Measurements from ENCODE around the gene TMTC4.
"Not testable (repeated sequence)": the region's sequence is repeated elsewhere in the genome, so short reads cannot be mapped to it uniquely, and the experiment has no call there.

The TMTC4 gene, protein sequence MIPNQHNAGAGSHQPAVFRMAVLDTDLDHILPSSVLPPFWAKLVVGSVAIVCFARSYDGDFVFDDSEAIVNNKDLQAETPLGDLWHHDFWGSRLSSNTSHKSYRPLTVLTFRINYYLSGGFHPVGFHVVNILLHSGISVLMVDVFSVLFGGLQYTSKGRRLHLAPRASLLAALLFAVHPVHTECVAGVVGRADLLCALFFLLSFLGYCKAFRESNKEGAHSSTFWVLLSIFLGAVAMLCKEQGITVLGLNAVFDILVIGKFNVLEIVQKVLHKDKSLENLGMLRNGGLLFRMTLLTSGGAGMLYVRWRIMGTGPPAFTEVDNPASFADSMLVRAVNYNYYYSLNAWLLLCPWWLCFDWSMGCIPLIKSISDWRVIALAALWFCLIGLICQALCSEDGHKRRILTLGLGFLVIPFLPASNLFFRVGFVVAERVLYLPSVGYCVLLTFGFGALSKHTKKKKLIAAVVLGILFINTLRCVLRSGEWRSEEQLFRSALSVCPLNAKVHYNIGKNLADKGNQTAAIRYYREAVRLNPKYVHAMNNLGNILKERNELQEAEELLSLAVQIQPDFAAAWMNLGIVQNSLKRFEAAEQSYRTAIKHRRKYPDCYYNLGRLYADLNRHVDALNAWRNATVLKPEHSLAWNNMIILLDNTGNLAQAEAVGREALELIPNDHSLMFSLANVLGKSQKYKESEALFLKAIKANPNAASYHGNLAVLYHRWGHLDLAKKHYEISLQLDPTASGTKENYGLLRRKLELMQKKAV

GRCh38 chr13:100674572-100674871 lies at the start of gene TMTC4:
Gene TMTC4, minus strand, starts transcription at chr13:100674795. Its CDS starts 4,433 bp downstream, at chr13:100670362.
- no peak for DNase-seq (ENCODE audit: low read depth in 1 of 2, low spot score in 1 of 2)

GRCh38 chr13:100722517-100722916 lies 47.9 kb upstream of the TMTC4 start:
- no peak for DNase-seq (ENCODE audit: low read depth in 1 of 2, low spot score in 1 of 2)

- DNase-seq (ENCODE audit: low read depth in 1 of 2, low spot score in 1 of 2), result peak in 1 of 2 donors; percentile 3
Measured at GRCh38 chr13:100721885-100722512, 47.4 kb upstream of the TMTC4 start.

- no peak for DNase-seq (ENCODE audit: low read depth in 1 of 2, low spot score in 1 of 2)
Measured at GRCh38 chr13:100715604-100716003, 41.0 kb upstream of the TMTC4 start.

- DNase-seq (ENCODE audit: low read depth in 1 of 2, low spot score in 1 of 2), result no peak
Measured at GRCh38 chr13:100714478-100714877, 39.9 kb upstream of the TMTC4 start.

- DNase-seq (ENCODE audit: low read depth in 1 of 2, low spot score in 1 of 2), result no peak
Measured at GRCh38 chr13:100710176-100710575, 35.6 kb upstream of the TMTC4 start.

DNA sequence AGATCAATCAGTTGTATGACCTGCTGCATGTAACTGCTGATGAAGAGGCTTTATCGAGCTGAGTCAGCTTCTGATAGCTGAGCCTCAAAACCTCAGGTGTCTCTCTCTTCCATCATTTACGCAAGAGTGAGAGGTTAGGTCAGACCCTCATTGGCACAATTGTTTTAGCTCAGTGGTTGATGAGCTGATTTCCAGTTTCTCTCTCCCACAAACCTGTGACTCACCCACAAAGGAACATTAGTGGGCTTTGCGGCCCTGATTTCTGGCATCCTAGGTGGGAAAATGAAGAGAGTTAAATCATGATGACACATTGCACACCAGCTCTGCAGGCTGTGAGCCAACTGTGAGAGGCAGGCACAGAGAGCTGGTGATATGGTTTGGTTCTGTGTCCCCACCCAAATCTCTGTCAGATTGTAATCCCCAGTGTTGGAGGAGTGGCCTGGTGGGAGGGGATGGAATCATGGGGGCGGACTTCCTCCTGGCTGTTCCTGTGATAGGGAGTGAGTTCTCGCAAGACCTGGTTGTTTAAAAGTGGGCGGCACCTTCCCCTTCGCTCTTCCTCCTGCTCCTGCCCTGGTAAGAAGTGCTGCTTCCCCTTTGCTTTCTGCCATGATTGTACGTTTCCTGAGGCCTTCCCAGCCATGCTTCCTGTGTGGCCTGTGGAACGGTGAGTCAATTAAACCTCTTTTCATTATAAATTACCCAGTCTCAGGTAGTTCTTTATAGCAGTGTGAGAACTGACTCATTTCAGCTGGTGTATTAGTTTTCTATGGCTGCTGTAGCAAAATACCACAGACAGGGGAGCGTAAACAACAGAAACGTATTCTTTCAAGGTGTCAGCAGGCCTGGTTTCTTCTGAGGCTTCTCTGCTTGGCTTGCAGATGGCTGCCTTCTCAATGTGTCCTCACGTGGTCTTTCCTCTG lies 33.5 kb upstream of the TMTC4 start:
- no peak for DNase-seq (ENCODE audit: low read depth in 1 of 2, low spot score in 1 of 2)

- not testable (repeated sequence) for DNase-seq (ENCODE audit: low read depth in 1 of 2, low spot score in 1 of 2)
Measured at GRCh38 chr13:100698331-100698730, 23.7 kb upstream of the TMTC4 start.

DNA sequence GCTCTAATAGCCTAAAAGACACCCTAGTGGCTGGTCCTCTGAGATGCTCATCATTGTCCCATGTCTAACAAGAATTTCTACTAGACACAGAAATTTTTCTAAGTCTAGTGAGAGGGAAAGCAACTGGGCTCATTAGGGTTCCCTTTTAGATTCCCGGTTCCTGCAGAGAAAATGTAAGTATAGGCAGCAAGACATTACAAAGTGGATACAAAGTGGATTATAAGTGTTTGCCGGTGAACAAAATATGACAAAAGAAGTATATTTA lies 20.8 kb upstream of the TMTC4 start:
- DNase-seq (ENCODE audit: low read depth in 1 of 2, low spot score in 1 of 2), result no peak

DNA sequence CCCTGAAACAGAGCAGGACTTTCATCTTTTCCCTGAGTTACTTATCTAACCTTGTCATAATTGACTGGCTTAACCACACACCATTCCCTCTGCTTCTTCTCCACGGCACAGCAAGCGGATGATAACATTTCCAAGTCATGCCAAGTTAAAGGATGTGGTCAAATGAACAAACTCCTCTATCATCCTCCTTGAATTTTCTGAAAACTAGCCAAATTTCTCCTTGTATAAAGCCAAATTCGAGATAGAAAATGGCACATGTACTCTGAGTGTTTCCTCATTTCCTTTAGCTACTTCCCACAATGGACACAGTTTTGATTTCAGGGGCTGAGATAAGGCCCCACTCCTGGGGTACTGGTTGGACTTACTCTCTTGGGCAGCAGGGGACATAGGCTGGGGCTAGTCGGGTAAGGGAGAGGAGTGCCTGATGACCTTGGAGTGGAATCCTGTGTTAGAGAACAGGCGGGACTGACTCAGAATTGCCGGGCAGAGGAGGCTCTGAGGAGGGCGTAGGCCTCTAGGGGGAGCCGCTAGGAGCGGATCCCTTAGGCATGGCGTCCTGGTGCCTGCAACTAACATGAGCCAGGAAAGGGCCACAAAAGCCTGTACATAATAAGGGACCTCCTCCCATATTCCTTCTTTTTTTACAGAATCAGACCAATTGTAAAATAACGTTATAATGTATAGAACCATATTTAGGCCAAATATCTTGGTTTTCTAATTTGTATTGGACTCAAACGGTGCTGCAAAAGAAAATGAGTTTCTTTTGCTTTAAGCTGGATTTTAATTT lies 20.3 kb upstream of the TMTC4 start:
- DNase-seq (ENCODE audit: low read depth in 1 of 2, low spot score in 1 of 2), result no peak

DNA sequence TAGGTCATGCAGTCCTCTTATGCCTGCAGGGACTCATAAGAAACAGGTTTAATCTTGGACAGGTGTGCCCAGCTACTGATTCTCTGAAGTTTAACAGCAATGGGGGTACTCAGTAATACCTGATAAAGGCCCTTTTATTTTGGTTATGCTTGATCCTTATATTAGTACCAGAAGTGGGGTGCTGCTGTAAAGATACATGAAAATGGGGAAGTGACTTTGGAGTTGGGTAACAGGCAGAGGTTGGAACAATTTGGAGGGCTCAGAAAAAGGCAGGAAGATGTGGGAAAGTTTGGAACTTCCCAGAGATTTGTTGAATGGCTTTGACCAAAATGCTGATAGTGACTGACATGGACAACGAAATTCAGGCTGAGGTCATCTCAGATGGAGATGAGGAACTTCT lies 14.6 kb upstream of the TMTC4 start:
- no peak for DNase-seq (ENCODE audit: low read depth in 1 of 2, low spot score in 1 of 2)

DNA sequence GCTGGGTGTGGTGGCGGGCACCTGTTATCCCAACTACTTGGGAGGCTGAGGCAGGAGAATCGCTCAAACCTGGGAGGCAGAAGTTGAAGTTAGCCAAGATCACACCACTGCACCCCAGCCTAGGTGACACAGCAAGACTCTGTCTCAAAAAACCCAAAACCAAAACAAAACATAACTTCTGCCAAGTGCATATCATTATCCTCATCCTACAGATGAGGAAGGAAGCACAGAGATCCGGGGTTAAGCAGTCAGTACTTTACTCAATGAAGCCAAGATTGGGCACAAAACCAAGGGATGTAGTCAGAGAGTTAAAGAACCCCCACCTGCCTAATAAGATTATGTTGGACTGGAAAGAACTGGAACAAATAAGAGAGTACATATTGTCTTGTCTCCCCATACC lies 5.5 kb upstream of the TMTC4 start:
- DNase-seq (ENCODE audit: low read depth in 1 of 2, low spot score in 1 of 2), result no peak

- DNase-seq (ENCODE audit: low read depth in 1 of 2, low spot score in 1 of 2), result not testable (repeated sequence)
Measured at GRCh38 chr13:100677128-100677527, 2.5 kb upstream of the TMTC4 start.

DNA sequence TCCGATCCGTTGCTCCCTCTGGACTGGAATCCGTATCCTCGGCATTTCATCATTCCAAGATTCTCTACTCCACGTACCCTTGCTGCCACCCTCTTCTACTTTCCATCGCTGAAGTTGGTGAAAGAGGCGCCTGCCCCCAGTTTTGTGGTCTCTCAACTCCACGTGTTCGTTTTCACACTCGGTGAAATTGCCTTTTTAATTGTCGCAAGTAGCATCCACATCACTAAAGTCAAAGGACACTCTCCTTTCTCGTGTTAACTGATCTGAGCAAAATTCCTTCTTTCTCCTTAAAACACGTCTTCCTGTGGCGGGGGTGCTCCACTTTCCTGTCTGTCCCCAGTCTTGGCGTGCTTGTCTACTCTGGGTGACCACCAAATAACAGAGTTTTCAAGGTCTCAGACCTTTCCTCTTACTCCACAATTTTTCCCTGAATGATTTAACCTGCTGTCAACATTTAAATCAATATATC lies 1.1 kb upstream of the TMTC4 start:
- no peak for DNase-seq (ENCODE audit: low read depth in 1 of 2, low spot score in 1 of 2)

- peak; percentile 99 to 100 for DNase-seq (ENCODE audit: low read depth in 1 of 2, low spot score in 1 of 2)
Measured at GRCh38 chr13:100674872-100675660, 471 bp upstream of the TMTC4 start.

GRCh38 chr13:100673713-100674571 lies 653 bp downstream of the TMTC4 start:
- DNase-seq (ENCODE audit: low read depth in 1 of 2, low spot score in 1 of 2), result peak in 1 of 2 donors; percentile 10

GRCh38 chr13:100673376-100673712 lies 1.3 kb downstream of the TMTC4 start:
- no peak for DNase-seq (ENCODE audit: low read depth in 1 of 2, low spot score in 1 of 2)

DNA sequence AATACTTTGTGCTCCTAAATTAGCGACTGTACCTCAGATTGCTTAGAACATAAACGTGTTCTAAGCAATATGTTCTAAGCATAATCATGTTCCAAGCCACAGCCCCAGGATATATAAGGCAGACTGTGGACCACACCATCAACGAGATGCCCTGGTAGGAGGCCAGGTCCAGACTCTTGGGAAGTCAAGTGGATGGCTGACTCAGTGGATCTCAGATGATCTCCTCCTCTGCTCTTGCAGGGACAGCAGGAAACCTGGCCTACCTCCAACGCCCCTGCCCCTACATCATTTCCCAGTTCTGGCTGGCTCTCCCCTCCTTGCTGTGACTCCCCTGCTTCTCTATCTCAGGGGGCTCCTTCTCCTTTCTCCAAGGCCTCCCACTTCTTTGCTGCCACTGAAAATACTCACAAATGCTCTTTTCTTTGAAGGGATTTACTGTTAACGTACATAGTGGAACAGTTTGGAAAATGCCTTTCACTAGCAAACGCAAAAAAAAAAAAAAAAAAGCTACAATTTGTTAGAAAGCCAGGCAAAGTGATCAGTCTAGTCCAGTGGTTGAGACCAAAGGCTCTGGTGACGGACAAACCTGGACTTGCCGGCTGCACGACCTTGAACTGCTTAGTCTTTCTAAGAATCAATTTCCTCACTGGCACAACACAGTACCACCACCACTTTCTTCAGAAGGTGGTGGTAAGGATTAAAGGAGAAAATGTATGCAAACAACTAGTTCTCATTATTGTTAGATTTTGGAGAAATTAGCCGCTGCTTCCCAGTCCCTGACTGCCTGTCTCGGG lies 3.0 kb downstream of the TMTC4 start:
- no peak for DNase-seq (ENCODE audit: low read depth in 1 of 2, low spot score in 1 of 2)

All from stimulated activated CD4-positive, alpha-beta T cell treated with anti-CD3 and anti-CD28 coated beads, Interleukin-15, amount 100 ng/mL, for 1 hour (primary cell).